Measurements from ENCODE around the gene HOXA10.

GRCh38 chr7:27156508-27156898 is 17.6 kb downstream of the HOXA10 start, which contains the start of gene HOXA7:
- TF ChIP-seq POLR2AphosphoS5 (IDR thresholded peaks at IDR 0.05; ENCODE audit: borderline replicate concordance, low read depth, low read length) (no peak), EZH2 (IDR thresholded peaks at IDR 0.05) (no peak)

Measured in SK-N-MC (cell line).